HepG2 (cell line): ENCODE data around the gene MAP3K2. TPM values are rescaled to one million over a fixed set of nuclear protein-coding genes. Genes with fewer than 3 reads are reported as not detected.

Experiments
- BCL6 ChIP-seq: IDR thresholded peaks from 2 replicates; pipeline ENCODE4 v1.6.1; 2016; ENCODE audit warnings: missing genetic modification reagents, missing compliant biosample characterization
- GATAD1 ChIP-seq: IDR thresholded peaks from 2 replicates; pipeline ENCODE4 v1.6.1; 2016; ENCODE audit warnings: missing genetic modification reagents, missing compliant biosample characterization
- HNRNPL ChIP-seq: fragments of 200-400 bp; formaldehyde crosslinking; IDR thresholded peaks from 2 replicates; pipeline ENCODE4 v1.6.1; 2017; ENCODE audit warnings: mild to moderate bottlenecking, low read depth, low read length
- MED1 ChIP-seq: sonication (generic); formaldehyde crosslinking; IDR thresholded peaks from 2 replicates; pipeline ENCODE4 v1.4.0; 2020; ENCODE audit warnings: missing genetic modification reagents
- MEF2D ChIP-seq: sonication (generic); formaldehyde crosslinking; IDR thresholded peaks from 2 replicates; pipeline ENCODE4 v1.5.1; 2020; ENCODE audit warnings: mild to moderate bottlenecking, missing genetic modification reagents
- MYC ChIP-seq: sonication (generic); formaldehyde crosslinking; IDR thresholded peaks from 2 replicates; pipeline ENCODE4 v1.9.0; 2021; ENCODE audit warnings: missing genetic modification reagents, borderline replicate concordance
- SALL1 ChIP-seq: sonication (generic); formaldehyde crosslinking; IDR thresholded peaks from 2 replicates; pipeline ENCODE4 v1.8.0; 2022; ENCODE audit warnings: mild to moderate bottlenecking, missing genetic modification reagents
- SP4 ChIP-seq: sonication (generic); formaldehyde crosslinking; IDR thresholded peaks from 2 replicates; pipeline ENCODE4 v1.8.1; 2023; ENCODE audit warnings: mild to moderate bottlenecking, missing genetic modification reagents
- TAF1 ChIP-seq: sonication (generic); formaldehyde crosslinking; IDR thresholded peaks from 2 replicates; pipeline ENCODE4 v1.4.0; 2020; ENCODE audit warnings: missing genetic modification reagents
- ZBTB1 ChIP-seq: sonication (generic); formaldehyde crosslinking; IDR thresholded peaks from 2 replicates; pipeline ENCODE4 v1.4.0; 2020; ENCODE audit warnings: missing genetic modification reagents, borderline replicate concordance
- ZNF33B ChIP-seq: sonication (generic); formaldehyde crosslinking; IDR thresholded peaks from 2 replicates; pipeline ENCODE4 v1.5.1; 2020; ENCODE audit warnings: mild to moderate bottlenecking, missing genetic modification reagents
- ZNF441 ChIP-seq: sonication (generic); formaldehyde crosslinking; IDR thresholded peaks from 2 replicates; pipeline ENCODE4 v1.7.0; 2021; ENCODE audit warnings: missing genetic modification reagents, borderline replicate concordance
- ZNF451 ChIP-seq: sonication (generic); formaldehyde crosslinking; IDR thresholded peaks from 2 replicates; pipeline ENCODE4 v1.5.0; 2020; ENCODE audit warnings: mild to moderate bottlenecking, missing genetic modification reagents
- ZNF768 ChIP-seq: sonication (generic); formaldehyde crosslinking; IDR thresholded peaks from 2 replicates; pipeline ENCODE4 v1.4.0; 2020; ENCODE audit warnings: missing genetic modification reagents
- ZSCAN21 ChIP-seq: sonication (generic); formaldehyde crosslinking; IDR thresholded peaks from 2 replicates; pipeline ENCODE4 v1.8.0; 2022; ENCODE audit warnings: mild to moderate bottlenecking, missing genetic modification reagents, moderate library complexity, borderline replicate concordance
- polyA plus RNA-seq, 8 experiments: library from polyadenylated mRNA; depleted of rRNA in 3 of 8; stranded (reverse) in 7 of 8; unstranded in 1 of 8; fragments of >200 nt; fragmentation: Illumina TruSeq in 4 of 8; extraction: Trizol in 4 of 8; gene quantifications; 2 replicates each; pipeline versions ENCODE4 v1.2.1 to v1.2.3, GENCODE V29; 2011 to 2016; ENCODE audit warnings: low read depth in 4 of 8, missing spikeins in 1 of 8, mixed read lengths in 1 of 8; ENCODE audit not compliant: insufficient read depth in 1 of 8
- total RNA-seq, 5 experiments: library from RNA; depleted of rRNA; stranded (reverse); fragments of >200 nt; fragmentation: Illumina TruSeq; extraction: Trizol; gene quantifications; 2 replicates each; pipeline ENCODE4 v1.2.3, GENCODE V29; 2016; ENCODE audit warnings: low read depth in 1 of 5
- TF ChIP-seq, protein P1 (sequence below): IDR thresholded peaks from 2 replicates; pipeline ENCODE4 v1.4.0; 2020; ENCODE audit warnings: mild to moderate bottlenecking, missing genetic modification reagents
- TF ChIP-seq, protein P2 (sequence below): sonication (generic); formaldehyde crosslinking; conservative IDR thresholded peaks from 2 replicates; pipeline ENCODE4 v1.8.0; 2022; ENCODE audit warnings: mild to moderate bottlenecking, moderate library complexity, missing genetic modification reagents
- TF ChIP-seq, protein P3 (sequence below): sonication (generic); formaldehyde crosslinking; IDR thresholded peaks from 2 replicates; pipeline ENCODE4 v1.9.0; 2021; ENCODE audit warnings: mild to moderate bottlenecking, missing genetic modification reagents

Gene MAP3K2
- total and polyA plus RNA-seq, 2 of the 13 experiments (the other 11 are each of a cell fraction or from before 2014, with no cell fraction given) = 12.2 to 37.2 TPM

DNA sequence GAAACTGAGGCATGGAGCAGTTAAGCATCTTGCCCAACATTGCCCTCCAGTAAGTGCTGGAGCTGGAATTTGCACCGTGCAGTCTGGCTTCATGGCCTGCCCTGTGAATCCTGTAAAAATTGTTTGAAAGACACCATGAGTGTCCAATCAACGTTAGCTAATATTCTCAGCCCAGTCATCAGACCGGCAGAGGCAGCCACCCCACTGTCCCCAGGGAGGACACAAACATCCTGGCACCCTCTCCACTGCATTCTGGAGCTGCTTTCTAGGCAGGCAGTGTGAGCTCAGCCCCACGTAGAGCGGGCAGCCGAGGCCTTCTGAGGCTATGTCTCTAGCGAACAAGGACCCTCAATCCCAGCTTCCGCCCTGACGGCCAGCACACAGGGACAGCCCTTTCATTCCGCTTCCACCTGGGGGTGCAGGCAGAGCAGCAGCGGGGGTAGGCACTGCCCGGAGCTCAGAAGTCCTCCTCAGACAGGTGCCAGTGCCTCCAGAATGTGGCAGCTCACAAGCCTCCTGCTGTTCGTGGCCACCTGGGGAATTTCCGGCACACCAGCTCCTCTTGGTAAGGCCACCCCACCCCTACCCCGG is 31.8 kb upstream of the MAP3K2 start (continued):
- TF ChIP-seq, protein P1, sequence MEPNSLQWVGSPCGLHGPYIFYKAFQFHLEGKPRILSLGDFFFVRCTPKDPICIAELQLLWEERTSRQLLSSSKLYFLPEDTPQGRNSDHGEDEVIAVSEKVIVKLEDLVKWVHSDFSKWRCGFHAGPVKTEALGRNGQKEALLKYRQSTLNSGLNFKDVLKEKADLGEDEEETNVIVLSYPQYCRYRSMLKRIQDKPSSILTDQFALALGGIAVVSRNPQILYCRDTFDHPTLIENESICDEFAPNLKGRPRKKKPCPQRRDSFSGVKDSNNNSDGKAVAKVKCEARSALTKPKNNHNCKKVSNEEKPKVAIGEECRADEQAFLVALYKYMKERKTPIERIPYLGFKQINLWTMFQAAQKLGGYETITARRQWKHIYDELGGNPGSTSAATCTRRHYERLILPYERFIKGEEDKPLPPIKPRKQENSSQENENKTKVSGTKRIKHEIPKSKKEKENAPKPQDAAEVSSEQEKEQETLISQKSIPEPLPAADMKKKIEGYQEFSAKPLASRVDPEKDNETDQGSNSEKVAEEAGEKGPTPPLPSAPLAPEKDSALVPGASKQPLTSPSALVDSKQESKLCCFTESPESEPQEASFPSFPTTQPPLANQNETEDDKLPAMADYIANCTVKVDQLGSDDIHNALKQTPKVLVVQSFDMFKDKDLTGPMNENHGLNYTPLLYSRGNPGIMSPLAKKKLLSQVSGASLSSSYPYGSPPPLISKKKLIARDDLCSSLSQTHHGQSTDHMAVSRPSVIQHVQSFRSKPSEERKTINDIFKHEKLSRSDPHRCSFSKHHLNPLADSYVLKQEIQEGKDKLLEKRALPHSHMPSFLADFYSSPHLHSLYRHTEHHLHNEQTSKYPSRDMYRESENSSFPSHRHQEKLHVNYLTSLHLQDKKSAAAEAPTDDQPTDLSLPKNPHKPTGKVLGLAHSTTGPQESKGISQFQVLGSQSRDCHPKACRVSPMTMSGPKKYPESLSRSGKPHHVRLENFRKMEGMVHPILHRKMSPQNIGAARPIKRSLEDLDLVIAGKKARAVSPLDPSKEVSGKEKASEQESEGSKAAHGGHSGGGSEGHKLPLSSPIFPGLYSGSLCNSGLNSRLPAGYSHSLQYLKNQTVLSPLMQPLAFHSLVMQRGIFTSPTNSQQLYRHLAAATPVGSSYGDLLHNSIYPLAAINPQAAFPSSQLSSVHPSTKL = 0 out of 2 replicates have a peak, but pooled peaks have one; percentile 6
- TF ChIP-seq MEF2D (CRISPR knock-in tag) (0 out of 2 replicates have a peak, but pooled peaks have one; percentile 50), SP4 (peak; percentile 52), ZNF33B (CRISPR knock-in tag) (0 out of 2 replicates have a peak, but pooled peaks have one; percentile 31), MED1 (CRISPR knock-in tag) (peak; percentile 50), ZBTB1 (no peak), ZNF441 (peak; percentile 31; the same call in 1 of the 2 replicates), ZSCAN21 (peak; percentile 35; the same call in 1 of the 2 replicates), ZNF768 (CRISPR knock-in tag) (peak; percentile 52; the same call in 1 of the 2 replicates), HNRNPL (peak; percentile 97), GATAD1 (0 out of 2 replicates have a peak, but pooled peaks have one; percentile 11), TAF1 (peak; percentile 39; the same call in 1 of the 2 replicates), ZNF451 (CRISPR knock-in tag) (peak; percentile 59; the same call in 1 of the 2 replicates), BCL6 (peak; percentile 50; the same call in 1 of the 2 replicates), MYC (CRISPR knock-in tag) (peak; percentile 24; the same call in 1 of the 2 replicates), SALL1 (CRISPR knock-in tag) (peak; percentile 8; the same call in 1 of the 2 replicates)
- TF ChIP-seq, protein P2, sequence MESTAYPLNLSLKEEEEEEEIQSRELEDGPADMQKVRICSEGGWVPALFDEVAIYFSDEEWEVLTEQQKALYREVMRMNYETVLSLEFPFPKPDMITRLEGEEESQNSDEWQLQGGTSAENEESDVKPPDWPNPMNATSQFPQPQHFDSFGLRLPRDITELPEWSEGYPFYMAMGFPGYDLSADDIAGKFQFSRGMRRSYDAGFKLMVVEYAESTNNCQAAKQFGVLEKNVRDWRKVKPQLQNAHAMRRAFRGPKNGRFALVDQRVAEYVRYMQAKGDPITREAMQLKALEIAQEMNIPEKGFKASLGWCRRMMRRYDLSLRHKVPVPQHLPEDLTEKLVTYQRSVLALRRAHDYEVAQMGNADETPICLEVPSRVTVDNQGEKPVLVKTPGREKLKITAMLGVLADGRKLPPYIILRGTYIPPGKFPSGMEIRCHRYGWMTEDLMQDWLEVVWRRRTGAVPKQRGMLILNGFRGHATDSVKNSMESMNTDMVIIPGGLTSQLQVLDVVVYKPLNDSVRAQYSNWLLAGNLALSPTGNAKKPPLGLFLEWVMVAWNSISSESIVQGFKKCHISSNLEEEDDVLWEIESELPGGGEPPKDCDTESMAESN (CRISPR knock-in tag) = 0 out of 2 replicates have a peak, but pooled peaks have one; percentile 31
- TF ChIP-seq, protein P3, sequence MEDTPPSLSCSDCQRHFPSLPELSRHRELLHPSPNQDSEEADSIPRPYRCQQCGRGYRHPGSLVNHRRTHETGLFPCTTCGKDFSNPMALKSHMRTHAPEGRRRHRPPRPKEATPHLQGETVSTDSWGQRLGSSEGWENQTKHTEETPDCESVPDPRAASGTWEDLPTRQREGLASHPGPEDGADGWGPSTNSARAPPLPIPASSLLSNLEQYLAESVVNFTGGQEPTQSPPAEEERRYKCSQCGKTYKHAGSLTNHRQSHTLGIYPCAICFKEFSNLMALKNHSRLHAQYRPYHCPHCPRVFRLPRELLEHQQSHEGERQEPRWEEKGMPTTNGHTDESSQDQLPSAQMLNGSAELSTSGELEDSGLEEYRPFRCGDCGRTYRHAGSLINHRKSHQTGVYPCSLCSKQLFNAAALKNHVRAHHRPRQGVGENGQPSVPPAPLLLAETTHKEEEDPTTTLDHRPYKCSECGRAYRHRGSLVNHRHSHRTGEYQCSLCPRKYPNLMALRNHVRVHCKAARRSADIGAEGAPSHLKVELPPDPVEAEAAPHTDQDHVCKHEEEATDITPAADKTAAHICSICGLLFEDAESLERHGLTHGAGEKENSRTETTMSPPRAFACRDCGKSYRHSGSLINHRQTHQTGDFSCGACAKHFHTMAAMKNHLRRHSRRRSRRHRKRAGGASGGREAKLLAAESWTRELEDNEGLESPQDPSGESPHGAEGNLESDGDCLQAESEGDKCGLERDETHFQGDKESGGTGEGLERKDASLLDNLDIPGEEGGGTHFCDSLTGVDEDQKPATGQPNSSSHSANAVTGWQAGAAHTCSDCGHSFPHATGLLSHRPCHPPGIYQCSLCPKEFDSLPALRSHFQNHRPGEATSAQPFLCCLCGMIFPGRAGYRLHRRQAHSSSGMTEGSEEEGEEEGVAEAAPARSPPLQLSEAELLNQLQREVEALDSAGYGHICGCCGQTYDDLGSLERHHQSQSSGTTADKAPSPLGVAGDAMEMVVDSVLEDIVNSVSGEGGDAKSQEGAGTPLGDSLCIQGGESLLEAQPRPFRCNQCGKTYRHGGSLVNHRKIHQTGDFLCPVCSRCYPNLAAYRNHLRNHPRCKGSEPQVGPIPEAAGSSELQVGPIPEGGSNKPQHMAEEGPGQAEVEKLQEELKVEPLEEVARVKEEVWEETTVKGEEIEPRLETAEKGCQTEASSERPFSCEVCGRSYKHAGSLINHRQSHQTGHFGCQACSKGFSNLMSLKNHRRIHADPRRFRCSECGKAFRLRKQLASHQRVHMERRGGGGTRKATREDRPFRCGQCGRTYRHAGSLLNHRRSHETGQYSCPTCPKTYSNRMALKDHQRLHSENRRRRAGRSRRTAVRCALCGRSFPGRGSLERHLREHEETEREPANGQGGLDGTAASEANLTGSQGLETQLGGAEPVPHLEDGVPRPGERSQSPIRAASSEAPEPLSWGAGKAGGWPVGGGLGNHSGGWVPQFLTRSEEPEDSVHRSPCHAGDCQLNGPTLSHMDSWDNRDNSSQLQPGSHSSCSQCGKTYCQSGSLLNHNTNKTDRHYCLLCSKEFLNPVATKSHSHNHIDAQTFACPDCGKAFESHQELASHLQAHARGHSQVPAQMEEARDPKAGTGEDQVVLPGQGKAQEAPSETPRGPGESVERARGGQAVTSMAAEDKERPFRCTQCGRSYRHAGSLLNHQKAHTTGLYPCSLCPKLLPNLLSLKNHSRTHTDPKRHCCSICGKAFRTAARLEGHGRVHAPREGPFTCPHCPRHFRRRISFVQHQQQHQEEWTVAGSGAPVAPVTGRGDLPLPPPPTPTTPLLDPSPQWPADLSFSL (CRISPR knock-in tag) = peak; percentile 50; the same call in 1 of the 2 replicates
